Measurements from ENCODE around the gene EIF2S1.

Gene EIF2S1

DNA sequence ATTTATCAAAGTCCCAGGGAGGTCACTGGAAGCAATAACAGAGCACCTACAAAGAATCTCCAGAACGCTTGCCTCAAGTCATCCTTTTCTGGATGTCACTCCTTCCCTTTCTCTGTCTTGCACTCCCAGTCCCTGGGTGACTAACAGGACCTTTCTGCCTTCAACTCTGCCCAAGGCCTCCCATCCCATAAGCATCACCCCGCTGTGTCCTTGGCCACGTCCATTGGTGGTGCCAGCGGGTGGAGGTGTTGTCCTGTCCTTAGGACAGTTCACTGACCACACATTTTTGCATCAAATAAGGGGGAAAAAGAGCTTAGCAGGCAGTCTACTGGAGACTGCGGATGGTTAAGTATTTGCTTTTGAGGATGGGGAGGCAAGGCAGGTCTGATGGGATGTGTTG, 75.5 kb downstream of the EIF2S1 start:
- H3K4me3 Mint-ChIP-seq: no peak overlapping the region
- no peaks in the 10 kb centered on the region for H3K4me1 Mint-ChIP-seq
- no peaks in the 10 kb centered on the region for H3K27me3 Mint-ChIP-seq
- H3K27ac Mint-ChIP-seq: no peak overlapping the region
- ATAC-seq (no peak), DNase-seq (no peak)
- H3K9me3 Mint-ChIP-seq: no peaks in the 10 kb centered on the region

All from stimulated activated naive CD8-positive, alpha-beta T cell treated with anti-CD3 and anti-CD28 coated beads, Interleukin-15, amount 100 ng/mL, for 72 hours (primary cell).